Hematopoietic multipotent progenitor cell (in vitro differentiated cells): ENCODE data around the gene ZNF157. TPM values are rescaled to one million over a fixed set of nuclear protein-coding genes. Genes with fewer than 3 reads are reported as not detected.

ENCODE experiments used
- DNase-seq, 3 donors: peaks; one replicate each; pipeline ENCODE4 v3.0.0-alpha.2; 2011 to 2015; ENCODE audit warnings: low read depth in 2 of 3, low spot score in 2 of 3
- small RNA-seq: library from RNA; depleted of rRNA; stranded (forward); fragments of <200 nt; gene quantifications from one replicate; pipeline ENCODE3, GENCODE V24; 2012
- total RNA-seq: library from RNA; depleted of rRNA; stranded (reverse); fragments of >200 nt; gene quantifications from one replicate; pipeline ENCODE4 v1.2.3, GENCODE V29; 2012

Gene ZNF157
- total RNA-seq, 1 donor = 0.54 TPM

- no peak for DNase-seq
Measured at GRCh38 chrX:47446431-47446830, 76.1 kb downstream of the ZNF157 start.

- no peak for DNase-seq
Measured at GRCh38 chrX:47446971-47447370, 76.6 kb downstream of the ZNF157 start.

- DNase-seq = no peak
Measured at GRCh38 chrX:47447607-47448006, 77.2 kb downstream of the ZNF157 start.

GRCh38 chrX:47448165-47448806 lies 77.9 kb downstream of the ZNF157 start:
- no peak for DNase-seq

GRCh38 chrX:47452112-47452511 lies 81.7 kb downstream of the ZNF157 start:
- no peak for DNase-seq

- DNase-seq = no peak
Measured at GRCh38 chrX:47456080-47456479, 85.7 kb downstream of the ZNF157 start.

GRCh38 chrX:47458528-47458927 lies 88.2 kb downstream of the ZNF157 start:
- DNase-seq = no peak

- DNase-seq = no peak
Measured at GRCh38 chrX:47460561-47460960, 90.2 kb downstream of the ZNF157 start.

Small RNA genes within 50 kb of the gene (small RNA-seq; reads per million reads assigned to genes)
- 3.9 reads per million, percentile 84 among the genes with 10 or more reads in this experiment for gene SNORA11C

Other genes with a start within 250 kb of the ZNF157 start
- gene NDUFB11, start 225.9 kb upstream of the ZNF157 start, total RNA-seq = 59.8 TPM
- gene RBM10, start 225.4 kb upstream of the ZNF157 start, total RNA-seq = 80.8 TPM
- gene UBA1, start 176.7 kb upstream of the ZNF157 start, total RNA-seq = 224 TPM
- gene CDK16, start 151.9 kb upstream of the ZNF157 start, total RNA-seq = 65.4 TPM
- gene USP11, start 137.6 kb upstream of the ZNF157 start, total RNA-seq = 110 TPM
- 5.1 TPM for gene ZNF41, start 112.6 kb downstream of the ZNF157 start, total RNA-seq
- 40.7 TPM for gene ARAF, start 190.6 kb downstream of the ZNF157 start, total RNA-seq
- 43.1 TPM for gene TIMP1, start 211.9 kb downstream of the ZNF157 start, total RNA-seq
- gene SYN1, start 249.3 kb downstream of the ZNF157 start, total RNA-seq = 0.27 TPM